Progenitor cell of endocrine pancreas (in vitro differentiated cells): ENCODE measurements around the gene RP9. TPM values are rescaled to one million over a fixed set of nuclear protein-coding genes. Genes with fewer than 3 reads are reported as not detected.

Source experiments
- DNase-seq: peaks from one replicate; pipeline ENCODE4 v3.0.0; 2021; ENCODE audit warnings: low spot score; ENCODE audit not compliant: unreplicated experiment
- H3K27ac Mint-ChIP-seq: 2 replicates; pipeline ENCODE4 v1.8.0; 2021; ENCODE audit warnings: mild to moderate bottlenecking, moderate library complexity, mixed read lengths
- H3K27me3 Mint-ChIP-seq: 2 replicates; pipeline ENCODE4 v1.8.0; 2021; ENCODE audit warnings: mixed read lengths
- H3K36me3 Mint-ChIP-seq: 2 replicates; pipeline ENCODE4 v1.8.0; 2022; ENCODE audit warnings: mixed read lengths; ENCODE audit not compliant: insufficient read depth
- H3K4me1 Mint-ChIP-seq: 2 replicates; pipeline ENCODE4 v1.8.0; 2021; ENCODE audit warnings: low read depth, mixed read lengths
- H3K4me3 Mint-ChIP-seq: 2 replicates; pipeline ENCODE4 v1.8.0; 2021; ENCODE audit warnings: low read depth, mild to moderate bottlenecking, moderate library complexity, mixed read lengths
- H3K9me3 Mint-ChIP-seq: 2 replicates; pipeline ENCODE4 v1.8.0; 2021; ENCODE audit warnings: low read depth, mixed read lengths
- total RNA-seq: library from RNA; stranded (reverse); gene quantifications from 2 replicates; pipeline ENCODE4 v1.2.1, GENCODE V29; 2021
- TF ChIP-seq, protein P1 (sequence below): fragments of 200-600 bp; sonication (generic); IDR thresholded peaks from one replicate; pipeline ENCODE4 v1.5.0; 2021; ENCODE audit warnings: antibody characterized with exemption, mild to moderate bottlenecking; ENCODE audit not compliant: unreplicated experiment

The RP9 gene
- total RNA-seq, 1 donor from 2014 or later = 26.2 TPM

DNA sequence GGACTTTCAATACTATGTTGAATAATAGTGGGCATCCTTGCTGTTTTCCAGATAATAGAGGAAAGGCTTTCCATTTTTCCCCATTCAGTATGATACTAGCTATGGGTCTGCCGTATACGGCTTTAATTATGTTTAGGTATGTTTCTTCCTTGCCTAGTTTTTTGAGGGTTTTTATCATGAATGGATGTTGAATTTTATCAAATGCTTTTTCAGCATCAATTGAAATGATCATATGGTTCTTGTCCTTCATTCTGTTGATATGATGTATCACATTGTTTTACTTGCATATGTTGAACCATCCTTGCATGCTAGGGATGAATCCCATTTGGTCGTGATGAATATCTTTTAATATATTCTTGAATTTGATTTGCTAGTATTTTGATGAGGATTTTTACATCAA lies 9.2 kb upstream of the RP9 start:
- peaks cover 27% of the 10 kb centered on the region for H3K9me3 Mint-ChIP-seq
- H3K4me3 Mint-ChIP-seq = no peak overlapping the region
- H3K36me3 Mint-ChIP-seq = peaks cover 1% of the 10 kb centered on the region
- no peak overlapping the region for H3K27ac Mint-ChIP-seq
- TF ChIP-seq, protein P1, sequence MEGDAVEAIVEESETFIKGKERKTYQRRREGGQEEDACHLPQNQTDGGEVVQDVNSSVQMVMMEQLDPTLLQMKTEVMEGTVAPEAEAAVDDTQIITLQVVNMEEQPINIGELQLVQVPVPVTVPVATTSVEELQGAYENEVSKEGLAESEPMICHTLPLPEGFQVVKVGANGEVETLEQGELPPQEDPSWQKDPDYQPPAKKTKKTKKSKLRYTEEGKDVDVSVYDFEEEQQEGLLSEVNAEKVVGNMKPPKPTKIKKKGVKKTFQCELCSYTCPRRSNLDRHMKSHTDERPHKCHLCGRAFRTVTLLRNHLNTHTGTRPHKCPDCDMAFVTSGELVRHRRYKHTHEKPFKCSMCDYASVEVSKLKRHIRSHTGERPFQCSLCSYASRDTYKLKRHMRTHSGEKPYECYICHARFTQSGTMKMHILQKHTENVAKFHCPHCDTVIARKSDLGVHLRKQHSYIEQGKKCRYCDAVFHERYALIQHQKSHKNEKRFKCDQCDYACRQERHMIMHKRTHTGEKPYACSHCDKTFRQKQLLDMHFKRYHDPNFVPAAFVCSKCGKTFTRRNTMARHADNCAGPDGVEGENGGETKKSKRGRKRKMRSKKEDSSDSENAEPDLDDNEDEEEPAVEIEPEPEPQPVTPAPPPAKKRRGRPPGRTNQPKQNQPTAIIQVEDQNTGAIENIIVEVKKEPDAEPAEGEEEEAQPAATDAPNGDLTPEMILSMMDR = no peak
- no peak for DNase-seq
- H3K4me1 Mint-ChIP-seq = no peaks in the 10 kb centered on the region
- H3K27me3 Mint-ChIP-seq = no peaks in the 10 kb centered on the region

DNA sequence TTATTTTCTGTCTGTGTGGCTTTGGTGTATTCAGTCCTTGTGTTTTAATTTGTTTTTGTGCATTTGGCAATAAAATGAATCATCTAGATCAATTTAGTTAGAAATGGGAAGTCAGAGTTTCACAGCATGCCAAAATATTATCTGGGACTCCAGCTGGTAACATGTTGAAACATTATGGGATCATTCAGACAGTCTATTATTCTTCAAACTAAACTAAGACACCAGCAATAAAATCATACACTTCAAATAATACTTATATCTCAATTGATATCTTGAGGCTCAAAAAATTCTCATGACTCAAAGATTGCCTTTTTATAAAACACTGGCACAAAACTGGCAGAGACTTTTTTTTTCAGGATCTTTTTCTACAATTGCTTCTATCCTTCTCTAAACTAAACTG lies 5.8 kb upstream of the RP9 start:
- no peak overlapping the region for H3K27ac Mint-ChIP-seq
- no peak for DNase-seq
- peaks cover 3% of the 10 kb centered on the region for H3K27me3 Mint-ChIP-seq
- H3K4me3 Mint-ChIP-seq = no peak overlapping the region
- peaks cover 16% of the 10 kb centered on the region for H3K4me1 Mint-ChIP-seq
- H3K36me3 Mint-ChIP-seq = peaks cover 1% of the 10 kb centered on the region
- TF ChIP-seq, protein P1 = no peak
- H3K9me3 Mint-ChIP-seq = peaks cover 21% of the 10 kb centered on the region

DNA sequence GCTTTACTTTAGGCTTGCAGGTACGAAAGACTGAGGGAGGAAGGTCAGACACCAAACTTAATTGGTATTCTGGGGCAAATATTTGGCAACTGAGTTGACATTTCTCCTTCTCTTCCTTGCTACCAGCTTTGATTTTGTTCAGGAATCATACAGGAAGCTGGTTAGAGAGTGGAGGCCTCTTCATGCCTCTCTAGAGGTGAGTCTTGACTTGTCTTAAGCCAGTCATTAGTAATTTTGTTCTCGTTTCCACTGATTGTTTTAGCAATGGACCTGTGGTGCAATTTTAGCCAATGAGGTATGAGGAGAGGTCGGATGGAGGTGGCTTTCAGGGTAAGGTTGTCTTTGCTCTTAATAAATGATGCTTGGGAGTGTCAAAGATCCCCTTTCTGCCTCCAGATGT lies 2.4 kb upstream of the RP9 start:
- Mint-ChIP-seq H3K27me3 (peaks cover 3% of the 10 kb centered on the region), H3K4me3 (no peak overlapping the region), H3K9me3 (no peaks in the 10 kb centered on the region)

DNA sequence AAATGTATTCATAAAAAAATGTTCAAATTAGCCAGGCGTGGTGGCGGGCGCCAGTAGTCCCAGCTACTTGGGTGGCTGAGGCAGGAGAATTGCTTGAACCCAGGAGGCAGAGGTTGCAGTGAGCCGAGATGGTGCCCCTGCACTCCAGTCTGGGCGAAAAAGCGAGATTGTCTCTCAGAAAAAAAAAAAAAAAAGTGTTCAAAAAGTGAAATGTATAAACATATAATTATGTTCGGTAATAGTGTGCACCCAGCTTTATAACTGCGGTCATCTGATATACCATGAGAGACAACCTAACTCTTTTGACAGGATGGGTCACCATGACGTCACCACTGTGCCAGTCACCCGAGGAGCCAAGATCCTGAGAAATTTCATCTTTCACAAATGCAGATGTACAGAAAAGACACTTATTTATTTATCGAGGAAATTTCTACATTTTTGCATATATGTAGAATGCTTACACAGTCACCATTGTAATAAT lies 594 bp upstream of the RP9 start:
- Mint-ChIP-seq H3K27ac (peak overlapping the region; percentile 87), H3K9me3 (no peaks in the 10 kb centered on the region), H3K27me3 (peaks cover 3% of the 10 kb centered on the region), H3K4me1 (peaks cover 33% of the 10 kb centered on the region), H3K36me3 (no peaks in the 10 kb centered on the region), H3K4me3 (peak overlapping the region; percentile 68)
- TF ChIP-seq, protein P1 = no peak
- DNase-seq = no peak

More for the DNA sequence above, 2.4 kb upstream of the RP9 start:
- Mint-ChIP-seq H3K27ac (no peak overlapping the region), H3K36me3 (no peaks in the 10 kb centered on the region), H3K4me1 (peaks cover 31% of the 10 kb centered on the region)
- TF ChIP-seq, protein P1 = no peak
- no peak for DNase-seq

DNA sequence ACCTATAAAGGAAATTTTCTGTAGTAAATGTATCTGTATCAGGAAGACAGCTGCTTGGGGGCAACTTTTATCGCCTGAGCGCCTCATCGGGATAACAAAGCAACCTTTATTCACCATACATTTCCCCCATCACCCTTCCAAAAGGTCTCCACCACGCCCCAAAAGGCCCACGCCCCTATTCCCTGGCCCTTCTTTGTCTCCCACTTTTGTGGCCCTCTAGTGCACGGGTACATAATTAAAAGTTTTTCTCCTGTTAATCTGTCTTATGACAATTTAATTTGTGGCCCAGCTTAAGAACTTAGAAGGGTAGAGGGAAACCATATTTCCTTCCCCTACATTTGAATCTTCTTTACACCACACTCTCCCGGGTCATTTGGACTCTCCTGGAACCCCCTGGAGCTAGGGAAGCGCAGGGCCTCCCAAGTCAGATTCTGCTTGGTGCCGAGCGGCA lies 625 bp downstream of the RP9 start:
- H3K9me3 Mint-ChIP-seq = no peaks in the 10 kb centered on the region
- peak overlapping the region; percentile 94 for H3K4me3 Mint-ChIP-seq
- TF ChIP-seq, protein P1 = peak; percentile 16
- H3K36me3 Mint-ChIP-seq = no peaks in the 10 kb centered on the region
- H3K27me3 Mint-ChIP-seq = peaks cover 3% of the 10 kb centered on the region
- peaks cover 33% of the 10 kb centered on the region for H3K4me1 Mint-ChIP-seq
- peak overlapping the region; percentile 97 for H3K27ac Mint-ChIP-seq
- DNase-seq = no peak
